Measurements from ENCODE around the gene PLPP2. TPM values are rescaled to one million over a fixed set of nuclear protein-coding genes. Genes with fewer than 3 reads are reported as not detected.

The PLPP2 gene
- total RNA-seq, 4 donors from 2014 or later, result 12.1 to 82.5 (median 36.8) TPM

- H3K4me1 ChIP-seq, result no peaks in the 10 kb centered on the region
- H3K36me3 ChIP-seq, result peaks cover 34 to 78% (median 55%) of the 10 kb centered on the region in 3 donors
- H3K4me3 ChIP-seq, result peak overlapping the region in 1 of 4 donors; percentile 42
- H3K27ac ChIP-seq, result peak overlapping the region in 2 of 4 donors; percentile 9 to 39
- intact Hi-C loops (cut with DNase I), result no loop called here
- WGBS, 2 donors, result 78 to 91% methylated on average over 9 to 10 of the region's 21 CpGs
- H3K27me3 ChIP-seq, result no peaks in the 10 kb centered on the region
- no peak for DNase-seq
- no peaks in the 10 kb centered on the region for H3K9me3 ChIP-seq
- TF ChIP-seq, protein P1, sequence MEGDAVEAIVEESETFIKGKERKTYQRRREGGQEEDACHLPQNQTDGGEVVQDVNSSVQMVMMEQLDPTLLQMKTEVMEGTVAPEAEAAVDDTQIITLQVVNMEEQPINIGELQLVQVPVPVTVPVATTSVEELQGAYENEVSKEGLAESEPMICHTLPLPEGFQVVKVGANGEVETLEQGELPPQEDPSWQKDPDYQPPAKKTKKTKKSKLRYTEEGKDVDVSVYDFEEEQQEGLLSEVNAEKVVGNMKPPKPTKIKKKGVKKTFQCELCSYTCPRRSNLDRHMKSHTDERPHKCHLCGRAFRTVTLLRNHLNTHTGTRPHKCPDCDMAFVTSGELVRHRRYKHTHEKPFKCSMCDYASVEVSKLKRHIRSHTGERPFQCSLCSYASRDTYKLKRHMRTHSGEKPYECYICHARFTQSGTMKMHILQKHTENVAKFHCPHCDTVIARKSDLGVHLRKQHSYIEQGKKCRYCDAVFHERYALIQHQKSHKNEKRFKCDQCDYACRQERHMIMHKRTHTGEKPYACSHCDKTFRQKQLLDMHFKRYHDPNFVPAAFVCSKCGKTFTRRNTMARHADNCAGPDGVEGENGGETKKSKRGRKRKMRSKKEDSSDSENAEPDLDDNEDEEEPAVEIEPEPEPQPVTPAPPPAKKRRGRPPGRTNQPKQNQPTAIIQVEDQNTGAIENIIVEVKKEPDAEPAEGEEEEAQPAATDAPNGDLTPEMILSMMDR (IDR thresholded peaks at IDR 0.05), result no peak
- no peak for TF ChIP-seq POLR2A (IDR thresholded peaks at IDR 0.05)
These were observed 16.7 kb upstream of the PLPP2 start for GRCh38 chr19:307793-308420.

- Histone ChIP-seq H3K4me3 (no peak overlapping the region), H3K4me1 (no peaks in the 10 kb centered on the region), H3K27ac (no peak overlapping the region), H3K27me3 (no peaks in the 10 kb centered on the region), H3K9me3 (no peaks in the 10 kb centered on the region), H3K36me3 (peaks cover 34 to 73% (median 54%) of the 10 kb centered on the region in 3 donors)
- no peak for DNase-seq
- WGBS, 2 donors, result 91 to 93% methylated on average over 6 to 10 of the region's 26 CpGs
- intact Hi-C loops (cut with DNase I), result no loop called here
- TF ChIP-seq POLR2A (IDR thresholded peaks at IDR 0.05), result no peak
- TF ChIP-seq, protein P1 (IDR thresholded peaks at IDR 0.05), result no peak
These were observed 15.9 kb upstream of the PLPP2 start for GRCh38 chr19:307111-307531.

DNA sequence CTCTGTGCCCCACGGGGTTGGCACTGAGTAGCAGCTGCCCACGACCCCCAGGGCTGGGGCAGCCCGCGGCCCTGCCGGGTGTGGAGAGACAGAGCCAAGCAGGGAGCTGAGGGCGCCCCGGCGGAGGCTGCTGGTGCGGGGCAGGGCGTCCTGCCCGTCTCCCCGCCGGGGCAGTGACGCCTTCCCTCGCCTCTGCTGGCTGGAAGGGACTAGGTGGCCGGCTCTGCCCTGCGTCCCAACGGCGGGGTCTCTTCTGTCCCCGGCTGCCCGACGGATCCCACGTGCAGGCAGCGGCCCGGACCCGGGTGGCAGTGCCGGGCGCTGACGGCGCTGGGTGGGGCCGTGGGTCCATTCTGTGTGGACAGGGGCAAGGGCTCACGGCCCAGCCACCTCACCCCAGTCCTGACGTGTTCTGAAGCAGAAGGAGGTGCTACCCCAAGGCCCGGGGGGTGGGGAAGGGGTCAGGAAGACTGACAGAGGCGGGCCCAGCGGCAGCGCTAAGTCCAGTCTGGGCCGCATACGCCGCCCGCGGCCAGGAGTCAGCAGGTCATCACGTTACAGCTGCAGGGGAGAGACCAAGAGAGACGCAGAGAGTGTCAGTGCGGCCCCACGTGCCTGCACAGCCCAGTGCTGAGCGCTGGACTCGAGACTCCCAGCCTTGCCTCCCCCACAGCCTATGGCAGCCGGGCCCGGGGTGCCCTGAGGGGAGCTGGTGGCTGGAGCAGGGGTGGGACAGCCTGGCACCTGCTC is 15.1 kb upstream of the PLPP2 start:
- no peaks in the 10 kb centered on the region for H3K9me3 ChIP-seq
- TF ChIP-seq, protein P1 (IDR thresholded peaks at IDR 0.05), result no peak
- no peak for TF ChIP-seq POLR2A (IDR thresholded peaks at IDR 0.05)
- WGBS, 2 donors, result 86 to 95% methylated on average over 4 to 19 of the region's 50 CpGs
- H3K4me1 ChIP-seq, result no peaks in the 10 kb centered on the region
- no peak overlapping the region for H3K4me3 ChIP-seq
- no peak overlapping the region for H3K27ac ChIP-seq
- peaks cover 34 to 65% (median 46%) of the 10 kb centered on the region in 3 donors for H3K36me3 ChIP-seq
- no peaks in the 10 kb centered on the region for H3K27me3 ChIP-seq
- no peak for DNase-seq
- intact Hi-C loops (cut with DNase I), result no loop called here

- intact Hi-C loops (cut with DNase I), result no loop called here
- Histone ChIP-seq H3K36me3 (peaks cover 34 to 57% (median 38%) of the 10 kb centered on the region in 3 donors), H3K9me3 (no peaks in the 10 kb centered on the region), H3K27me3 (no peaks in the 10 kb centered on the region), H3K4me1 (no peaks in the 10 kb centered on the region), H3K27ac (no peak overlapping the region), H3K4me3 (no peak overlapping the region)
- no peak for DNase-seq
- whole genome bisulfite sequencing, 2 donors, result 91 to 94% methylated on average over 20 to 32 of the region's 43 CpGs
- no peak for TF ChIP-seq POLR2A (IDR thresholded peaks at IDR 0.05)
- TF ChIP-seq, protein P1 (IDR thresholded peaks at IDR 0.05), result no peak
These were observed 14.3 kb upstream of the PLPP2 start for GRCh38 chr19:305240-306150.
